Breast epithelium (tissue), 3 donors: ENCODE measurements around the gene NDUFB8.

Source experiments
- CTCF ChIP-seq, 3 donors: fragments of 450-650 bp; IDR thresholded peaks; one replicate each; pipeline ENCODE4 v1.5.1; 2016 to 2017; ENCODE audit warnings: antibody characterized with exemption in 3 of 3, mild to moderate bottlenecking in 3 of 3, moderate library complexity in 3 of 3
- POLR2A ChIP-seq: fragments of 450-650 bp; IDR thresholded peaks from one replicate; pipeline ENCODE4 v1.6.1; 2016; ENCODE audit warnings: antibody characterized with exemption, mild to moderate bottlenecking, moderate library complexity
- POLR2AphosphoS5 ChIP-seq, 3 donors: sonication (generic); formaldehyde crosslinking; IDR thresholded peaks; one replicate each; pipeline ENCODE4 v1.6.1; 2017; ENCODE audit warnings: antibody characterized with exemption in 3 of 3

GRCh38 chr10:100524206-100524605, 5.5 kb downstream of the NDUFB8 start:
- TF ChIP-seq CTCF (IDR thresholded peaks at IDR 0.05) = no peak
- no peak for TF ChIP-seq POLR2A
- TF ChIP-seq POLR2AphosphoS5 (IDR thresholded peaks at IDR 0.05) = no peak
